HCT116 (cell line): ENCODE results near the gene ARFGEF3. TPM values are rescaled to one million over a fixed set of nuclear protein-coding genes. Genes with fewer than 3 reads are reported as not detected.

ENCODE experiments used
- ATAC-seq: fragments of 200-7000 bp; cut with Tn5 transposase; 2 replicates; pipeline ENCODE4 v1.9.1; 2020; ENCODE audit warnings: mild to moderate bottlenecking, moderate library complexity
- BruUV-seq: library from RNA; stranded (reverse); fragments of 400-500 nt; replicated peaks from 2 replicates; lab custom pipeline; 2021; lab: Mats Ljungman, UMichigan
- CTCF ChIA-PET: fragments of 300-600 bp; sonication (Branson Sonifier 250); formaldehyde crosslinking; loops from one replicate; lab custom pipeline; 2021; ENCODE audit warnings: antibody characterized with exemption; lab: Charles Lee
- POLR2A ChIA-PET: fragments of 300-600, 350-600 bp; sonication (Branson Sonifier 250); formaldehyde crosslinking; loops from one replicate; lab custom pipeline; 2021; ENCODE audit warnings: antibody characterized with exemption; lab: Charles Lee
- RAD21 ChIA-PET, 2 experiments: fragments of 300-600 bp; sonication (Branson Sonifier 250); formaldehyde crosslinking; loops; one replicate each; lab custom pipeline; 2023; ENCODE audit warnings: low total read pairs in 2 of 2; ENCODE audit not compliant: uncharacterized antibody in 2 of 2, unreplicated experiment in 2 of 2, low non-redundant PET in 1 of 2; lab: Charles Lee
- DNase-seq: peaks from one replicate; pipeline ENCODE4 v3.0.0-alpha.2; 2010; ENCODE audit warnings: low read depth, low spot score
- H2AFZ ChIP-seq: fragments of 200-600 bp; shearing (Covaris generic), sonication (generic); 2 replicates; pipeline ENCODE4 v1.6.1; 2017; ENCODE audit warnings: low read depth, mixed run types, mixed read lengths, antibody characterized with exemption, low read length; ENCODE audit not compliant: poor library complexity, severe bottlenecking
- H3K27ac ChIP-seq: 2 replicates; pipeline ENCODE4 v1.5.1; 2012; ENCODE audit warnings: low read depth, low read length
- H3K27me3 ChIP-seq: fragments of 200-600 bp; sonication (generic); 2 replicates; pipeline ENCODE4 v1.6.1; 2016; ENCODE audit warnings: mixed run types, low read length, mixed read lengths; ENCODE audit not compliant: insufficient read depth
- H3K36me3 ChIP-seq, 2 experiments: fragments of 200-500 bp in 1 of 2; fragments of 200-600 bp in 1 of 2; sonication (Bioruptor generic) in 1 of 2; sonication (generic) in 1 of 2; 2 replicates each; pipeline versions ENCODE4 v1.5.1 to v1.6.1; 2014 to 2016; ENCODE audit warnings: low read length in 2 of 2, inconsistent platforms in 1 of 2, mixed read lengths in 1 of 2, mixed run types in 1 of 2; ENCODE audit not compliant: insufficient read depth in 2 of 2, control insufficient read depth in 1 of 2
- H3K4me1 ChIP-seq, 2 experiments: fragments of 200-600 bp in 1 of 2; sonication (generic) in 1 of 2; 2 replicates each; pipeline versions ENCODE4 v1.5.1 to v1.6.1; 2012 to 2017; ENCODE audit warnings: low read length in 2 of 2, inconsistent platforms in 1 of 2, mild to moderate bottlenecking in 1 of 2, mixed read lengths in 1 of 2, mixed run types in 1 of 2, moderate library complexity in 1 of 2; ENCODE audit not compliant: insufficient read depth in 2 of 2, control insufficient read depth in 1 of 2
- H3K4me2 ChIP-seq: fragments of 200-600 bp; sonication (generic); 2 replicates; pipeline ENCODE4 v1.6.1; 2017; ENCODE audit warnings: mixed run types, low read length, mixed read lengths
- H3K4me3 ChIP-seq, 2 experiments: fragments of 200-600 bp in 1 of 2; sonication (generic) in 1 of 2; replicated peaks in 1 of 2; 2 replicates each; pipeline ENCODE4 v1.5.1; 2011 to 2016; ENCODE audit warnings: low read length in 2 of 2, control low read depth in 1 of 2, low read depth in 1 of 2, mild to moderate bottlenecking in 1 of 2, mixed read lengths in 1 of 2, mixed run types in 1 of 2
- H3K79me2 ChIP-seq: fragments of 200-600 bp; sonication (generic); 2 replicates; pipeline ENCODE4 v1.6.1; 2017; ENCODE audit warnings: mild to moderate bottlenecking, mixed run types, low read length, moderate library complexity, mixed read lengths; ENCODE audit not compliant: insufficient read depth
- H3K9ac ChIP-seq: fragments of 200-600 bp; sonication (generic); 2 replicates; pipeline ENCODE4 v1.6.1; 2016; ENCODE audit warnings: low read length, mixed read lengths
- H3K9me2 ChIP-seq: fragments of 200-600 bp; sonication (generic), shearing (Covaris generic); 2 replicates; pipeline ENCODE4 v1.6.1; 2017; ENCODE audit warnings: mixed run types, mild to moderate bottlenecking, moderate library complexity; ENCODE audit not compliant: insufficient read depth
- H3K9me3 ChIP-seq, 2 experiments: fragments of 200-500 bp in 1 of 2; fragments of 200-600 bp in 1 of 2; sonication (Bioruptor generic) in 1 of 2; sonication (generic) in 1 of 2; 2 replicates each; pipeline ENCODE4 v1.6.1; 2014 to 2017; ENCODE audit warnings: low read length in 2 of 2, mixed read lengths in 2 of 2, inconsistent platforms in 1 of 2, low read depth in 1 of 2, mild to moderate bottlenecking in 1 of 2, mixed run types in 1 of 2, moderate library complexity in 1 of 2; ENCODE audit not compliant: control insufficient read depth in 1 of 2, insufficient read depth in 1 of 2
- H4K20me1 ChIP-seq: fragments of 200-600 bp; sonication (generic), shearing (Covaris generic); 2 replicates; pipeline ENCODE4 v1.6.1; 2017; ENCODE audit warnings: mixed run types, mild to moderate bottlenecking, moderate library complexity; ENCODE audit not compliant: insufficient read depth
- ATF3 ChIP-seq: IDR thresholded peaks from 2 replicates; pipeline ENCODE4 v1.6.1; 2012
- CEBPB ChIP-seq: IDR thresholded peaks from 2 replicates; pipeline ENCODE4 v1.6.1; 2012; ENCODE audit warnings: low read depth
- EGR1 ChIP-seq: IDR thresholded peaks from 2 replicates; pipeline ENCODE4 v1.6.1; 2012; ENCODE audit warnings: low read depth
- ELF1 ChIP-seq: IDR thresholded peaks from 2 replicates; pipeline ENCODE4 v1.6.1; 2012; ENCODE audit warnings: low read depth, borderline replicate concordance
- EZH2phosphoT487 ChIP-seq: fragments of 200-600 bp; IDR thresholded peaks from 2 replicates; pipeline ENCODE4 v1.6.1; 2018; ENCODE audit warnings: antibody characterized with exemption, borderline replicate concordance
- MAX ChIP-seq: IDR thresholded peaks from 2 replicates; pipeline ENCODE4 v1.6.1; 2012
- POLR2A ChIP-seq: IDR thresholded peaks from 2 replicates; pipeline ENCODE4 v1.7.0; 2011; ENCODE audit warnings: borderline replicate concordance; ENCODE audit not compliant: insufficient read depth, insufficient read length; ENCODE audit errors: extremely low read depth
- RAD21 ChIP-seq: IDR thresholded peaks from 2 replicates; pipeline ENCODE4 v1.6.1; 2012; ENCODE audit warnings: low read depth, mild to moderate bottlenecking
- SP1 ChIP-seq: IDR thresholded peaks from 2 replicates; pipeline ENCODE4 v1.6.1; 2012; ENCODE audit warnings: low read depth
- SRF ChIP-seq: IDR thresholded peaks from 2 replicates; pipeline ENCODE4 v1.6.1; 2012; ENCODE audit warnings: low read depth
- ZFX ChIP-seq: fragments of 450-650 bp; IDR thresholded peaks from 2 replicates; pipeline ENCODE4 v1.6.1; 2017
- intact Hi-C: fragments of 100-400 bp; cut with micrococcal nuclease; formaldehyde crosslinking; loops from 2 replicates; pipeline ENCODE4 v1.10.0; 2022
- total RNA-seq: library from RNA; stranded (reverse); gene quantifications from one replicate; pipeline ENCODE4 v1.2.1, GENCODE V29; 2021; ENCODE audit not compliant: unreplicated experiment
- TF ChIP-seq, protein P1 (sequence below): IDR thresholded peaks from 2 replicates; pipeline ENCODE4 v1.6.1; 2011; ENCODE audit warnings: mild to moderate bottlenecking, low read length, moderate library complexity; ENCODE audit not compliant: insufficient replicate concordance; ENCODE audit errors: extremely low read depth
- TF ChIP-seq, protein P2 (sequence below), 3 experiments: fragments of 200-600 bp in 1 of 3; sonication (generic) in 1 of 3; IDR thresholded peaks in 2 of 3; conservative IDR thresholded peaks in 1 of 3; 2 replicates each; pipeline ENCODE4 v1.5.1; 2012 to 2017; ENCODE audit warnings: low read depth in 2 of 3, low read length in 2 of 3, antibody characterized with exemption in 1 of 3, borderline replicate concordance in 1 of 3, control low read depth in 1 of 3, mild to moderate bottlenecking in 1 of 3, mixed read lengths in 1 of 3, mixed run types in 1 of 3, moderate library complexity in 1 of 3; ENCODE audit not compliant: insufficient read depth in 1 of 3

ARFGEF3 gene
- total RNA-seq, 1 experiment from 2014 or later: 3.8 TPM

- TF ChIP-seq, protein P1, sequence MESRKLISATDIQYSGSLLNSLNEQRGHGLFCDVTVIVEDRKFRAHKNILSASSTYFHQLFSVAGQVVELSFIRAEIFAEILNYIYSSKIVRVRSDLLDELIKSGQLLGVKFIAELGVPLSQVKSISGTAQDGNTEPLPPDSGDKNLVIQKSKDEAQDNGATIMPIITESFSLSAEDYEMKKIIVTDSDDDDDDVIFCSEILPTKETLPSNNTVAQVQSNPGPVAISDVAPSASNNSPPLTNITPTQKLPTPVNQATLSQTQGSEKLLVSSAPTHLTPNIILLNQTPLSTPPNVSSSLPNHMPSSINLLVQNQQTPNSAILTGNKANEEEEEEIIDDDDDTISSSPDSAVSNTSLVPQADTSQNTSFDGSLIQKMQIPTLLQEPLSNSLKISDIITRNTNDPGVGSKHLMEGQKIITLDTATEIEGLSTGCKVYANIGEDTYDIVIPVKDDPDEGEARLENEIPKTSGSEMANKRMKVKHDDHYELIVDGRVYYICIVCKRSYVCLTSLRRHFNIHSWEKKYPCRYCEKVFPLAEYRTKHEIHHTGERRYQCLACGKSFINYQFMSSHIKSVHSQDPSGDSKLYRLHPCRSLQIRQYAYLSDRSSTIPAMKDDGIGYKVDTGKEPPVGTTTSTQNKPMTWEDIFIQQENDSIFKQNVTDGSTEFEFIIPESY: no peak
Measured at GRCh38 chr6:138253731-138254130, 92.0 kb downstream of the ARFGEF3 start (continued).

GRCh38 chr6:138255443-138255842 is 93.7 kb downstream of the ARFGEF3 start:
- Histone ChIP-seq H3K27ac (no peak overlapping the region), H3K36me3 (no peaks in the 10 kb centered on the region), H3K4me1 (no peaks in the 10 kb centered on the region), H3K9me3 (no peaks in the 10 kb centered on the region), H3K9me2 (no peaks in the 10 kb centered on the region), H3K4me2 (no peak overlapping the region), H2AFZ (no peak overlapping the region), H3K79me2 (no peaks in the 10 kb centered on the region), H3K4me3 (no peak overlapping the region), H3K9ac (no peak overlapping the region), H3K27me3 (no peaks in the 10 kb centered on the region), H4K20me1 (no peaks in the 10 kb centered on the region)
- ChIA-PET CTCF (no interaction called here), RAD21 (no interaction called here), POLR2A (no interaction called here)
- no TSS peak for BruUV-seq
- intact Hi-C loops: no loop called here
- TF ChIP-seq ATF3: no peak
- no peak for TF ChIP-seq ELF1
- no peak for TF ChIP-seq EGR1
- no peak for TF ChIP-seq MAX
- TF ChIP-seq SRF: no peak
- no peak for TF ChIP-seq POLR2A
- no peak for TF ChIP-seq SP1
- TF ChIP-seq, protein P2, sequence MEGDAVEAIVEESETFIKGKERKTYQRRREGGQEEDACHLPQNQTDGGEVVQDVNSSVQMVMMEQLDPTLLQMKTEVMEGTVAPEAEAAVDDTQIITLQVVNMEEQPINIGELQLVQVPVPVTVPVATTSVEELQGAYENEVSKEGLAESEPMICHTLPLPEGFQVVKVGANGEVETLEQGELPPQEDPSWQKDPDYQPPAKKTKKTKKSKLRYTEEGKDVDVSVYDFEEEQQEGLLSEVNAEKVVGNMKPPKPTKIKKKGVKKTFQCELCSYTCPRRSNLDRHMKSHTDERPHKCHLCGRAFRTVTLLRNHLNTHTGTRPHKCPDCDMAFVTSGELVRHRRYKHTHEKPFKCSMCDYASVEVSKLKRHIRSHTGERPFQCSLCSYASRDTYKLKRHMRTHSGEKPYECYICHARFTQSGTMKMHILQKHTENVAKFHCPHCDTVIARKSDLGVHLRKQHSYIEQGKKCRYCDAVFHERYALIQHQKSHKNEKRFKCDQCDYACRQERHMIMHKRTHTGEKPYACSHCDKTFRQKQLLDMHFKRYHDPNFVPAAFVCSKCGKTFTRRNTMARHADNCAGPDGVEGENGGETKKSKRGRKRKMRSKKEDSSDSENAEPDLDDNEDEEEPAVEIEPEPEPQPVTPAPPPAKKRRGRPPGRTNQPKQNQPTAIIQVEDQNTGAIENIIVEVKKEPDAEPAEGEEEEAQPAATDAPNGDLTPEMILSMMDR (IDR thresholded peaks at IDR 0.05 in 2 of 3, conservative IDR thresholded peaks at IDR 0.05 in 1 of 3; ENCODE audit: borderline replicate concordance in 1 of 3, insufficient read depth in 1 of 3, low read depth in 2 of 3, low read length in 2 of 3): no peak
- no peak for TF ChIP-seq EZH2phosphoT487
- no peak for TF ChIP-seq RAD21
- TF ChIP-seq ZFX: no peak
- no peak for TF ChIP-seq CEBPB
- TF ChIP-seq, protein P1: no peak
- DNase-seq (no peak), ATAC-seq (no peak)
